ENCODE results near the gene NKX1-2. TPM values are rescaled to one million over a fixed set of nuclear protein-coding genes. Genes with fewer than 3 reads are reported as not detected.

Gene NKX1-2
- total RNA-seq, 1 donor from 2014 or later = 0.59 TPM

- TF ChIP-seq, protein P1, sequence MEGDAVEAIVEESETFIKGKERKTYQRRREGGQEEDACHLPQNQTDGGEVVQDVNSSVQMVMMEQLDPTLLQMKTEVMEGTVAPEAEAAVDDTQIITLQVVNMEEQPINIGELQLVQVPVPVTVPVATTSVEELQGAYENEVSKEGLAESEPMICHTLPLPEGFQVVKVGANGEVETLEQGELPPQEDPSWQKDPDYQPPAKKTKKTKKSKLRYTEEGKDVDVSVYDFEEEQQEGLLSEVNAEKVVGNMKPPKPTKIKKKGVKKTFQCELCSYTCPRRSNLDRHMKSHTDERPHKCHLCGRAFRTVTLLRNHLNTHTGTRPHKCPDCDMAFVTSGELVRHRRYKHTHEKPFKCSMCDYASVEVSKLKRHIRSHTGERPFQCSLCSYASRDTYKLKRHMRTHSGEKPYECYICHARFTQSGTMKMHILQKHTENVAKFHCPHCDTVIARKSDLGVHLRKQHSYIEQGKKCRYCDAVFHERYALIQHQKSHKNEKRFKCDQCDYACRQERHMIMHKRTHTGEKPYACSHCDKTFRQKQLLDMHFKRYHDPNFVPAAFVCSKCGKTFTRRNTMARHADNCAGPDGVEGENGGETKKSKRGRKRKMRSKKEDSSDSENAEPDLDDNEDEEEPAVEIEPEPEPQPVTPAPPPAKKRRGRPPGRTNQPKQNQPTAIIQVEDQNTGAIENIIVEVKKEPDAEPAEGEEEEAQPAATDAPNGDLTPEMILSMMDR (IDR thresholded peaks at IDR 0.05; ENCODE audit: partially characterized antibody, unreplicated experiment) = no peak
- Mint-ChIP-seq H3K4me3 (ENCODE audit: unreplicated experiment) (no peak overlapping the region), H3K4me1 (ENCODE audit: low read depth, unreplicated experiment) (no peaks in the 10 kb centered on the region), H3K27ac (ENCODE audit: unreplicated experiment) (no peak overlapping the region), H3K27me3 (ENCODE audit: unreplicated experiment) (peaks cover 2% of the 10 kb centered on the region), H3K36me3 (ENCODE audit: unreplicated experiment) (no peaks in the 10 kb centered on the region), H3K9me3 (ENCODE audit: unreplicated experiment) (no peaks in the 10 kb centered on the region)
- DNase-seq = no peak
Measured at GRCh38 chr10:124425227-124425962, 24.4 kb downstream of the NKX1-2 start.

- H3K9me3 Mint-ChIP-seq (ENCODE audit: unreplicated experiment) = no peaks in the 10 kb centered on the region
- DNase-seq = no peak
- H3K36me3 Mint-ChIP-seq (ENCODE audit: unreplicated experiment) = no peaks in the 10 kb centered on the region
- H3K27ac Mint-ChIP-seq (ENCODE audit: unreplicated experiment) = no peak overlapping the region
- TF ChIP-seq, protein P1 (IDR thresholded peaks at IDR 0.05; ENCODE audit: partially characterized antibody, unreplicated experiment) = no peak
- peaks cover 2% of the 10 kb centered on the region for H3K4me1 Mint-ChIP-seq (ENCODE audit: low read depth, unreplicated experiment)
- H3K4me3 Mint-ChIP-seq (ENCODE audit: unreplicated experiment) = no peak overlapping the region
- peaks cover 4% of the 10 kb centered on the region for H3K27me3 Mint-ChIP-seq (ENCODE audit: unreplicated experiment)
Measured at GRCh38 chr10:124423813-124424212, 26.0 kb downstream of the NKX1-2 start.

GRCh38 chr10:124422742-124423141, 27.1 kb downstream of the NKX1-2 start:
- no peaks in the 10 kb centered on the region for H3K36me3 Mint-ChIP-seq (ENCODE audit: unreplicated experiment)
- H3K4me3 Mint-ChIP-seq (ENCODE audit: unreplicated experiment) = no peak overlapping the region
- peaks cover 2% of the 10 kb centered on the region for H3K4me1 Mint-ChIP-seq (ENCODE audit: low read depth, unreplicated experiment)
- TF ChIP-seq, protein P1 (IDR thresholded peaks at IDR 0.05; ENCODE audit: partially characterized antibody, unreplicated experiment) = no peak
- H3K27ac Mint-ChIP-seq (ENCODE audit: unreplicated experiment) = no peak overlapping the region
- H3K9me3 Mint-ChIP-seq (ENCODE audit: unreplicated experiment) = peaks cover 3% of the 10 kb centered on the region
- DNase-seq = no peak
- peaks cover 4% of the 10 kb centered on the region for H3K27me3 Mint-ChIP-seq (ENCODE audit: unreplicated experiment)

DNA sequence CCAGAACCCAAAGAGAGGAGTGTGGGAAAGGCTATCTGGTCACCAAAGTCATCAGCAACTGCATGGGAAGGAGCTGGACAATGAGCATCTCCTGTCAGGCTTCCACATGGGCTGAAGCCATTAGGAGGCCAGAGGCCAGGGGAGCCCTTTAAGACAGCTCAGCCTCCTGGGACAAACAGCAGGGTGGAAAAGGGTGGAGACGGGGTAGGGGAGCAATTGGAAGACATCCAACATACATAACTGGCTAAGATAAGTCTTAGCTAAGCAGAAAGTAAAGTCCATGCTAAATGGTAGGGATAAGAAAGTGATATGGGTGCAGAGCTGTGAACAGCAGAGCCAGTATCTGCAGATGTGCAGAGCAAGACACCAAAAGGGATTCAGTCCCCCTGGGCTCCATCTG, 29.6 kb downstream of the NKX1-2 start:
- no peak for DNase-seq
- no peaks in the 10 kb centered on the region for H3K36me3 Mint-ChIP-seq (ENCODE audit: unreplicated experiment)
- H3K4me1 Mint-ChIP-seq (ENCODE audit: low read depth, unreplicated experiment) = peaks cover 2% of the 10 kb centered on the region
- H3K27me3 Mint-ChIP-seq (ENCODE audit: unreplicated experiment) = peaks cover 4% of the 10 kb centered on the region
- no peak overlapping the region for H3K4me3 Mint-ChIP-seq (ENCODE audit: unreplicated experiment)
- H3K9me3 Mint-ChIP-seq (ENCODE audit: unreplicated experiment) = peaks cover 8% of the 10 kb centered on the region
- no peak overlapping the region for H3K27ac Mint-ChIP-seq (ENCODE audit: unreplicated experiment)
- TF ChIP-seq, protein P1 (IDR thresholded peaks at IDR 0.05; ENCODE audit: partially characterized antibody, unreplicated experiment) = no peak

GRCh38 chr10:124419635-124420034, 30.2 kb downstream of the NKX1-2 start:
- TF ChIP-seq, protein P1 (IDR thresholded peaks at IDR 0.05; ENCODE audit: partially characterized antibody, unreplicated experiment) = no peak
- Mint-ChIP-seq H3K27ac (ENCODE audit: unreplicated experiment) (no peak overlapping the region), H3K4me1 (ENCODE audit: low read depth, unreplicated experiment) (peaks cover 2% of the 10 kb centered on the region), H3K27me3 (ENCODE audit: unreplicated experiment) (peaks cover 4% of the 10 kb centered on the region), H3K36me3 (ENCODE audit: unreplicated experiment) (no peaks in the 10 kb centered on the region), H3K9me3 (ENCODE audit: unreplicated experiment) (peaks cover 8% of the 10 kb centered on the region), H3K4me3 (ENCODE audit: unreplicated experiment) (peak overlapping the region; percentile 63)
- DNase-seq = no peak

Data from glutamatergic neuron (in vitro differentiated cells).